ENCODE results near the gene SYT3. TPM values are rescaled to one million over a fixed set of nuclear protein-coding genes. Genes with fewer than 3 reads are reported as not detected.

The SYT3 gene
- total and polyA plus RNA-seq, 4 donors, result not detected

GRCh38 chr19:50686310-50687032 lies 46.8 kb upstream of the SYT3 start:
- Histone ChIP-seq H3K27me3 (ENCODE audit: control insufficient read depth in 4 of 4, insufficient read depth in 4 of 4, low read length in 3 of 4) (peaks cover 0 to 14% (median 3%) of the 10 kb centered on the region in 4 donors), H3K4me3 (ENCODE audit: low read depth in 1 of 3, low read length in 3 of 3) (no peak overlapping the region), H3K4me1 (ENCODE audit: control insufficient read depth in 4 of 4, insufficient read depth in 4 of 4, low read length in 3 of 4) (no peaks in the 10 kb centered on the region), H3K36me3 (ENCODE audit: control insufficient read depth in 4 of 4, insufficient read depth in 3 of 4, low read depth in 1 of 4, low read length in 3 of 4) (no peaks in the 10 kb centered on the region), H3K9ac (ENCODE audit: low read depth in 1 of 2, low read length in 2 of 2) (no peak overlapping the region), H3K27ac (ENCODE audit: low read depth in 1 of 2, low read length in 2 of 2) (no peak overlapping the region), H3K9me3 (ENCODE audit: control insufficient read depth in 4 of 4, low read length in 3 of 4) (no peaks in the 10 kb centered on the region)
- no peak for DNase-seq (ENCODE audit: low spot score)
- TF ChIP-seq REST (IDR thresholded peaks at IDR 0.05) (no peak), HNF4G (IDR thresholded peaks at IDR 0.05) (no peak), SP1 (IDR thresholded peaks at IDR 0.05) (no peak), NR2F2 (IDR thresholded peaks at IDR 0.05) (no peak)
- WGBS, result 15% methylated on average over 50 of the region's 50 CpGs

- Histone ChIP-seq H3K4me1 (ENCODE audit: control insufficient read depth in 4 of 4, insufficient read depth in 4 of 4, low read length in 3 of 4) (no peaks in the 10 kb centered on the region), H3K36me3 (ENCODE audit: control insufficient read depth in 4 of 4, insufficient read depth in 3 of 4, low read depth in 1 of 4, low read length in 3 of 4) (no peaks in the 10 kb centered on the region), H3K27me3 (ENCODE audit: control insufficient read depth in 4 of 4, insufficient read depth in 4 of 4, low read length in 3 of 4) (peaks cover 0 to 10% (median 1%) of the 10 kb centered on the region in 4 donors), H3K4me3 (ENCODE audit: low read depth in 1 of 3, low read length in 3 of 3) (no peak overlapping the region), H3K9ac (ENCODE audit: low read depth in 1 of 2, low read length in 2 of 2) (no peak overlapping the region), H3K9me3 (ENCODE audit: control insufficient read depth in 4 of 4, low read length in 3 of 4) (peaks cover 0 to 4% (median 3%) of the 10 kb centered on the region in 4 donors), H3K27ac (ENCODE audit: low read depth in 1 of 2, low read length in 2 of 2) (no peak overlapping the region)
- DNase-seq (ENCODE audit: low spot score), result peak; percentile 79
- no peak for TF ChIP-seq RXRA (IDR thresholded peaks at IDR 0.05)
- no peak for TF ChIP-seq ZBTB33 (IDR thresholded peaks at IDR 0.05)
- peak; percentile 22 for TF ChIP-seq SP1 (IDR thresholded peaks at IDR 0.05)
- no peak for TF ChIP-seq FOXA1 (IDR thresholded peaks at IDR 0.05)
- TF ChIP-seq YY1 (IDR thresholded peaks at IDR 0.05), result no peak
- no peak for TF ChIP-seq TAF1 (conservative IDR thresholded peaks at IDR 0.05)
- 14% methylated on average over 23 of the region's 23 CpGs for WGBS
Observed at GRCh38 chr19:50679177-50680125, 39.8 kb upstream of the SYT3 start.

GRCh38 chr19:50678323-50678722 lies 38.6 kb upstream of the SYT3 start:
- Histone ChIP-seq H3K4me1 (ENCODE audit: control insufficient read depth in 4 of 4, insufficient read depth in 4 of 4, low read length in 3 of 4) (no peaks in the 10 kb centered on the region), H3K27me3 (ENCODE audit: control insufficient read depth in 4 of 4, insufficient read depth in 4 of 4, low read length in 3 of 4) (peaks cover 0 to 10% (median 1%) of the 10 kb centered on the region in 4 donors), H3K9me3 (ENCODE audit: control insufficient read depth in 4 of 4, low read length in 3 of 4) (peaks cover 0 to 4% (median 3%) of the 10 kb centered on the region in 4 donors), H3K4me3 (ENCODE audit: low read depth in 1 of 3, low read length in 3 of 3) (no peak overlapping the region), H3K27ac (ENCODE audit: low read depth in 1 of 2, low read length in 2 of 2) (no peak overlapping the region), H3K9ac (ENCODE audit: low read depth in 1 of 2, low read length in 2 of 2) (no peak overlapping the region), H3K36me3 (ENCODE audit: control insufficient read depth in 4 of 4, insufficient read depth in 3 of 4, low read depth in 1 of 4, low read length in 3 of 4) (no peaks in the 10 kb centered on the region)
- DNase-seq (ENCODE audit: low spot score), result no peak
- 47% methylated on average over 3 of the region's 3 CpGs for WGBS
- TF ChIP-seq ATF3 (IDR thresholded peaks at IDR 0.05), result no peak
- no peak for TF ChIP-seq ZBTB33 (IDR thresholded peaks at IDR 0.05)
- TF ChIP-seq GABPA (IDR thresholded peaks at IDR 0.05 in 1 of 2, conservative IDR thresholded peaks at IDR 0.05 in 1 of 2), result no peak
- no peak for TF ChIP-seq EGR1 (IDR thresholded peaks at IDR 0.05; ENCODE audit: low read depth in 2 of 2)
- TF ChIP-seq FOXA2 (IDR thresholded peaks at IDR 0.05), result no peak
- no peak for TF ChIP-seq YY1 (IDR thresholded peaks at IDR 0.05)
- TF ChIP-seq MAX (IDR thresholded peaks at IDR 0.05), result no peak
- no peak for TF ChIP-seq HNF4G (IDR thresholded peaks at IDR 0.05)
- TF ChIP-seq HNF4A (conservative IDR thresholded peaks at IDR 0.05), result no peak
- no peak for TF ChIP-seq NR2F2 (IDR thresholded peaks at IDR 0.05)
